Measurements from ENCODE around the gene HIVEP3.

GRCh38 chr1:41486053-41486370 is 432.7 kb downstream of the HIVEP3 start:
- no peak for TF ChIP-seq CTCF (conservative IDR thresholded peaks at IDR 0.05; ENCODE audit: low read length)
- no peak for TF ChIP-seq EZH2phosphoT487 (IDR thresholded peaks at IDR 0.05; ENCODE audit: borderline replicate concordance)

All from Loucy (cell line).